ENCODE results near the gene SEC61G.

SEC61G gene

DNA sequence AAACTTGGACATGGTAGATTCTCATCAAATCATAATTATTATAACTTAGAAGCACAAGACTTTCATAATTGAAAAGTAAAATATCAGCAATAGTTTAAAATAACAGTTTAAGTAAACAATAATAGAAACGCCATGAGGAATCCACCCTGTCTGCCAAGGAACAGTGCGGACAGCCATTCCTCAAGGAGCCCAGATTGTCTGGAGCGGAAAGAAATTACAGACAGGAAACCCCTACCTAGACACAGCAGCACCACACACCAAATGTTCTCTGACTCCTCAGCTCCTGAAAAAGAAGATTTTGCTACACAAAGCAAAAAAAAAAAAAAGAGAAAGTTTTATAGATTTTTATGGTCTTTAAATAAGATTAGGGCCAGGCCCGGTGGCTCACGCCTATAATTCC is 21.5 kb upstream of the SEC61G start:
- Mint-ChIP-seq H3K4me3 (no peak overlapping the region), H3K27me3 (peaks cover 3% of the 10 kb centered on the region), H3K9me3 (peaks cover 13% of the 10 kb centered on the region), H3K4me1 (no peaks in the 10 kb centered on the region), H3K36me3 (no peaks in the 10 kb centered on the region), H3K27ac (no peak overlapping the region)
- CTCF ChIA-PET, result interaction anchor here (2.4 kb wide), 1 partner anchor 474 kb away, joined by 7 read pairs; no protein-coding TSS in a partner anchor
- no peak for DNase-seq

DNA sequence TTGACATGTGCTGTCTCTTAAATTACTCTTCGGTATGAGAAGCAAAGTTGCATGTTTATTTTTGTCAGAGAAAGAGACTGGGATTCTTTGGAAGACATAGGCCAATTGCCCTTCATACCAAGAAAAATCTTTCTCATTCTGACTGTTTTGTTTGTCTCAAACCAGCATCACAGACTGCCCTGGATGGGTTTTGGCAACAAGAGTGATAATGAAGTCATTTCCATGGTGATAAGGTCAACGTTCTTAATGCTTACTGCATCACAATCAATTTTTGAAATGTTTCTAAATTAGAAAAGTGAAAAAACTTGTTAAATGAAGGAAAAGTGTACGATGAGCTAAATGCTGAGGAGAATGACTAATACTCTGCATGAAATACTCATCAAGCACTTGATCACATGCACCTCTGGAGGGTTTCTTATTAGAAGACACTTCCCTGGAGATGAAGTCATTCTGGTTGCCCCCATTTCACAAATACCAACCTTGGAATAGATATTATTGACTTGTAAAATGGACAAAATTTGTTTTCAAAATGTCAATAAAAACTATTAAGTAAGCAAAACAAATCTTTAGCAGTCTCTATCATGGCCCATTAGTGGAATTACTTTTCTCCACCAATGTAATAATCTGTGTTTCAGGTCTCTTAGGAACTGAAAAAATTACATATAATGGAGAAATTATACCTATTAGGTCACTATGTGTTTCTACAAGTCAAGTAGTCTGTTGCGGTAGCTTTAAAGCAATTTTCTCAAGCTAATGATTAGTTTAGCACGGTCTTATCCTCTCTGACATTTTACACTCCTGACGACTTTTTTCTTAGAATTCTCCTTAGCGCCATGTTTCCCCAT is 19.9 kb upstream of the SEC61G start:
- H3K4me3 Mint-ChIP-seq, result no peak overlapping the region
- DNase-seq, result no peak
- CTCF ChIA-PET, result interaction anchor here (2.4 kb wide), 1 partner anchor 476 kb away, joined by 7 read pairs; no protein-coding TSS in a partner anchor
- peaks cover 7% of the 10 kb centered on the region for H3K27me3 Mint-ChIP-seq
- no peaks in the 10 kb centered on the region for H3K36me3 Mint-ChIP-seq
- H3K4me1 Mint-ChIP-seq, result peaks cover 4% of the 10 kb centered on the region
- H3K27ac Mint-ChIP-seq, result no peak overlapping the region
- peaks cover 13% of the 10 kb centered on the region for H3K9me3 Mint-ChIP-seq

DNA sequence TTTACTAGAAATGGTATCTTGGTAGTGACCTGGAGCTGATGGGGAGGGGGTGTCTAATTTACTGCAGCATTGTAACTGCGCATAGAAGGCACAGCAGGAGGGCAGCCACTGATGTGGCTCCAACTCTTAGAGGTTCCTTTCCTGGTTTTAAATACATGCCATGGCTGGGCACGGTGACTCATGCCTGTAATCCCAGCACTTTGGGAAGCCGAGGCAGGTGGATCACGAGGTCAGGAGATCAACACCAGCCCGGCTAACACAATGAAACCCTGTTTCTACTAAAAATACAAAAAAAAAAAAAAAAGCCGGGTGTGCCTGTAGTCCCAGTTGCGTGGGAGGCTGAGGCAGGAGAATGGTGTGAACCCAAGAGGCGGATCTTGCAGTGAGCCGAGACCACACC is 19.2 kb upstream of the SEC61G start:
- H3K4me3 Mint-ChIP-seq, result no peak overlapping the region
- H3K27me3 Mint-ChIP-seq, result peaks cover 7% of the 10 kb centered on the region
- CTCF ChIA-PET, result interaction anchor here (6.9 kb wide), 1 partner anchor 476 kb away, joined by 85 read pairs; no protein-coding TSS in a partner anchor
- H3K4me1 Mint-ChIP-seq, result peaks cover 7% of the 10 kb centered on the region
- H3K9me3 Mint-ChIP-seq, result peaks cover 13% of the 10 kb centered on the region
- DNase-seq, result no peak
- no peaks in the 10 kb centered on the region for H3K36me3 Mint-ChIP-seq
- H3K27ac Mint-ChIP-seq, result no peak overlapping the region

DNA sequence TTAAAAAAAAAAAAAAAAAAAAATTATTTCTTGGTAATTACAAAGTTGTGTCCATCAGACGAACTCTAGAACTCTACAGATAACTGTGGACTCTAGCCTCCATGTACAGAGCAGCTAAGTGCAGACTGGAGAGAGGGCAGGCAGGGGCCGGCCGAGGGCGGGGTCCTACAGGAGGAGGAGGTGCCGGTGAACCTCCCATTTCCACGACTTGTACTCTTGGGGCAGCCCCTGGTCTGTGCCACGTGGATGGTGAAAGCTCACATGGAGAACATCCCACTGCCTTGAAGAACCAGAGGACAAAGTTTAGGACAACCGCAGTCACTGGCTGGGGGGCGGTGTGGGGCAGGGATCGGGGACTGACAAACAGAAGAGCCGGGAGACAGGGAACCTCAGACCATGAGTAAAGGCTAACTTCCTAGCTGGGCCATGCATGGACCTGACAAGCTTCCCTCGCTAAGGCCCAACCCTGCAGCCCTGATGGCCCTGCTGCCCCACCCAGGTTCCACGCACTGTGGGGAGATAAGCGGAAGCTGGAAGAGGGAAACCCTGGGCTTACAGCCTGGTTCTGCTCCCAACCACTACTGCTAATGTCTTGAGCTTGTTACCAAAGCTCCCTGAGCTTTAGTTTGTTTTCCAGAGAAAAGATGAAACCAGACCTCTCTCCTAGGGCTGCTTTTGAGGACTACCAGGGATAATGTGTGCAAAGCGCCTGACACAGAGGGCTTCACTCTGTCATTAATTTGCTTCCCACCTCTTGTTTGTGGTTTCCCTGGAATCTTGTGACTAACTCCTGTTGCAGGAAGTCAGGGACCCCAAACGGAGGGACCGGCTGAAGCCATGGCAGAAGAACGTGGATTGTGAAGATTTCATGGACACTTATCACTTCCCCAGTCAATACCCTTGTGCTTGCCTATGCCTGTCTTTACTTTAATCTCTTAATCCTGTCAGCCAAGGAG is 16.1 kb upstream of the SEC61G start:
- Mint-ChIP-seq H3K4me3 (no peak overlapping the region), H3K27me3 (peaks cover 13% of the 10 kb centered on the region), H3K4me1 (peaks cover 7% of the 10 kb centered on the region), H3K36me3 (no peaks in the 10 kb centered on the region), H3K9me3 (peaks cover 13% of the 10 kb centered on the region), H3K27ac (no peak overlapping the region)
- CTCF ChIA-PET, result interaction anchor here (2.2 to 6.9 kb wide), 3 partner anchors 14 to 479 kb away, joined by 12 to 85 read pairs (median 28); partner anchors contain the start of gene SEC61G
- no peak for DNase-seq

DNA sequence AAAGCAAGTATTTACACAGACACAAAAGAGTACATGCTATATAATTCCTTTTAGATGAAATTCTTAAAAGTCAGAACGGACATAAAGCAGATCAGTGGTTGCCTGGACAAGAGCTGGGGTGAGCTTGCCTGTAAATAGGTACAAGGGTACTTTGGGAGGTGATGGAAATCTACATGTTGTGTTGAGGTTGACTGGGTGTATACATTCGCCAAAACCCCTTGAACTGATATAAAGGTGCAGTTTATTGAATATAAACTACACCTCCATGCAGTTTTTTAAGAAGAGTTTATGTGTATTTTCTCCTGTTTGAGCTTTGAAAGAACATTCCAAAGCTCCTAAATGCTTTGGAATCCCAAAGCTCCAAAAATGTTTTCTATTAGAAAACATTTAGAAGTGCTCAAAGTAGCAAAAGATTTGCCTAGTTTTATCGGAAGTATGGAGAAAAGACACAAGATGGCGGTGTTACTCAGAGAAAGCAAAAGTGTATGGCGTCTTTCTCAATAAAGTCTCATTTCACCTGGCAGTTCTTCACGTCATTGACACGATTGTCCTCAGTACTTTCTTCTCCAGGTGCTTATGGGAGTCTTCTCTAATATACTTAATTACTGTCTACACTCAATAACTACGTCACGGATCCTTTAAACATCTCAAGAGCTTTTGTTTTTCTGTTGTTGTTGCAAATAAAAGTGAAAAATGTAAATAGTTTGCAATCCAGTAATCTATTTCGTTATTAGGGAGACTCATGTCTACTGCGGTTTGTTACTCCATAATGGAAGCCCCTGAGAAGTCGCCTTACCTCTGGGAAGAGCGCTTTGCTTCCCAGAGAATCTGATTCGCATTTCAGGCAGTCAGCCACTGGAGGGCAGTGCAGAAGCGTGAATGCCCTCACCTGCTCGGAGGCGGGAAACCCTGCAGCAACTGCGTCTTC is 14.7 kb upstream of the SEC61G start:
- peaks cover 13% of the 10 kb centered on the region for H3K9me3 Mint-ChIP-seq
- no peaks in the 10 kb centered on the region for H3K36me3 Mint-ChIP-seq
- peaks cover 23% of the 10 kb centered on the region for H3K27me3 Mint-ChIP-seq
- CTCF ChIA-PET, result interaction anchor here (0.9 to 6.9 kb wide), 11 partner anchors 8 to 495 kb away, joined by 3 to 85 read pairs (median 3); partner anchors contain the start of gene SEC61G
- peak; percentile 78 for DNase-seq
- H3K4me1 Mint-ChIP-seq, result peaks cover 7% of the 10 kb centered on the region
- H3K27ac Mint-ChIP-seq, result no peak overlapping the region
- H3K4me3 Mint-ChIP-seq, result peak overlapping the region; percentile 70

DNA sequence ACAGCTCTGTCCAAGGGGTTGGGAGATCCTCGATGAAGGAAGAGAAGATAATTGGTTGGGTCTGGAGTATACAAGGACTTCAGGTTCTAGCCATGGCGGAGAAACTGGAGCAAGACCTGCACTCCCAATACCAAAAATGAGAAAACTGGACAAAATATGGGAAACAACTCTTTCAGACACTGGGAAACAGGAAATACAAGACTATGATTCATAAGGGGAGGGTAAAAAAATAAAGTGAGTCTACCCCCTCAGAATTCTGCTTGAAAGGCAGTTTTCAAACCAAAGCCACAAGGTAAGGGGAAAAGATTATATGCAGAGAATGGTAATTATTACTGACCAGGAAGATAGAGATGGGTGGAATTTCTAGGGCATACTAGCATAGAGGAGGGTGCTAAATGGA is 10.2 kb upstream of the SEC61G start:
- CTCF ChIA-PET, result interaction anchor here (1.7 kb wide), 1 partner anchor 486 kb away, joined by 6 read pairs; no protein-coding TSS in a partner anchor
- Mint-ChIP-seq H3K4me1 (peaks cover 7% of the 10 kb centered on the region), H3K9me3 (no peaks in the 10 kb centered on the region), H3K36me3 (no peaks in the 10 kb centered on the region), H3K27me3 (peaks cover 50% of the 10 kb centered on the region), H3K27ac (no peak overlapping the region), H3K4me3 (no peak overlapping the region)
- DNase-seq, result no peak

DNA sequence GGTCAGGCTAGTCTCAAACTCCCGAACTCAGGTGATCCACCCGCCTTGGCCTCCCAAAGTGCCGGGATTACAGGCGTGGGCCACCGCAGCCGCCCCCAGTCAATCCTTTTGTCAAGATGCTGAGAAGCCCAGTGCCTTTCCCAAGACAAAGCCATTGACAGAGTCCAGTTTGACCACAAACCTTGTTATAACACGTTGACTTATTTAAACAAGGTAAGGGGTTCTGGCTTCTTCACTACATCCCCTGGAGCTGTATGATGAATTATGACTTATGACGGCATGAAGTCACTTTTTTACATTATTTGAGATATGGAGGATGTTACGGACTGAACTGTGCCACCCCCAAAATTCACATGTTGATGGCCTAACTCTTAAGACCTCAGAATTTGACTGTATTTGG is 5.8 kb upstream of the SEC61G start:
- Mint-ChIP-seq H3K27ac (no peak overlapping the region), H3K4me3 (no peak overlapping the region), H3K9me3 (no peaks in the 10 kb centered on the region), H3K36me3 (no peaks in the 10 kb centered on the region), H3K27me3 (peaks cover 48% of the 10 kb centered on the region), H3K4me1 (peaks cover 5% of the 10 kb centered on the region)
- CTCF ChIA-PET, result interaction anchor here (1.3 kb wide), 1 partner anchor 9 kb away, joined by 3 read pairs; no protein-coding TSS in a partner anchor
- DNase-seq, result no peak

DNA sequence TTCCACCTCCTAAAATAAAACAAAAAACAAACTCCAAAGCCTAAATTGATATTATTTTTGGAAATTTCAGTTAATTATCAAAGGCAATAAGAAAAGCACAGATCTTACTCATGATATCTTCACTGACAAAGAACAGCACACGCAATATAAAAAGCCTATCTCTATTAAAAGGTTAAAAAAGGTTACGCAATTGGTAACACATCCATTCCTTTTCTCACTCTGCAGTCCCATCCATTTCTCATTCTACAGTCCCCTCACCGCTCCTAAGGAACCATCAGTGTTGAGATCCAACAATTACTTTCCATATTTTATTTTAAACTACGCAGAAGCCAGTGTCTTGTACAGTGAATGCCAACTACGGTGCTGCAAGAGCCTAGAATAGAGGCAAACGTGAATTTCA is 1.3 kb downstream of the SEC61G start:
- Mint-ChIP-seq H3K36me3 (peaks cover 33% of the 10 kb centered on the region), H3K4me1 (peaks cover 40% of the 10 kb centered on the region)

DNA sequence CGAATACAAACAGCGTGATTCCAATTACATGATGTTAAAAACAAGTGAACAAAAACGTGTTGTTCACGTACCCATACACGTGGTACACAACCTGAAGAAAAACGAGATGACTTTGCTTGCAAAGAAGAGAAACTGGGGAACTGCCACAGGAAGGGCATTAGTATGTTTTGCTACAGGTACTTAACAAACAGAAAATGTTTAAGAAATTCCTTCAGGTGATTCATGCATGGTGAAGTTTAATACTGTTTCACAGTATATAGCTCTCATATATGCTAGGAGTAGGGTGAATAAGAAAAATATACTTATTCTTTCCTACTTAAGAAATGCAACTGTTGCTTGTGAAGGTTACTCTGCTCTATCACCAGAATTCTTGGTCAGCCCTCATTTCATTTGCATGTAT is 9.8 kb downstream of the SEC61G start:
- H3K27me3 Mint-ChIP-seq, result no peaks in the 10 kb centered on the region
- no peaks in the 10 kb centered on the region for H3K9me3 Mint-ChIP-seq
- H3K27ac Mint-ChIP-seq, result no peak overlapping the region
- no peak overlapping the region for H3K4me3 Mint-ChIP-seq
- CTCF ChIA-PET, result interaction anchor here (1.4 kb wide), 1 partner anchor 24 kb away, joined by 3 read pairs; no protein-coding TSS in a partner anchor
- DNase-seq, result no peak
- peaks cover 56% of the 10 kb centered on the region for H3K36me3 Mint-ChIP-seq
- peaks cover 6% of the 10 kb centered on the region for H3K4me1 Mint-ChIP-seq

More for the DNA sequence above, 1.3 kb downstream of the SEC61G start:
- H3K27me3 Mint-ChIP-seq, result peaks cover 9% of the 10 kb centered on the region
- peak overlapping the region; percentile 100 for H3K4me3 Mint-ChIP-seq
- DNase-seq, result no peak
- no peaks in the 10 kb centered on the region for H3K9me3 Mint-ChIP-seq
- CTCF ChIA-PET, result no interaction called here
- H3K27ac Mint-ChIP-seq, result peak overlapping the region; percentile 94

DNA sequence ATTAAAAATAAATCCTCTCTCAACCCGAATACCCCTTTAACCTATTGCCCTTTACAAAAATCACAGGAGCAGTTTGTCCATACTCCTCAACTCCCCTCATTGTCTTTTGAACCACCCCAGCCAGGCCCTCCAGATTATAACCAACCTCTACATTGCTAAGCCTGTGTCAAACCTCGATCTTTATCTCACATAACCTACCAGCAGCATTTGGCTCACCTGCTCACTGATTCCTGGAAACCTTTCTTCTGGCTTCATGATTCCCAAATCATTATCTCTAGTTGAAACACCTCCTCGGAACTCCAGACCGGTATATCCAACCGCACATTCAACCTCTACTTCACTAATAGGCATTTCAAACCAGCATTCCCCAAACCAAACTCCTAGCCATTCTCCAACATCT is 11.8 kb downstream of the SEC61G start:
- no peaks in the 10 kb centered on the region for H3K27me3 Mint-ChIP-seq
- CTCF ChIA-PET, result no interaction called here
- H3K4me3 Mint-ChIP-seq, result no peak overlapping the region
- no peak for DNase-seq
- no peak overlapping the region for H3K27ac Mint-ChIP-seq
- no peaks in the 10 kb centered on the region for H3K4me1 Mint-ChIP-seq
- H3K36me3 Mint-ChIP-seq, result peaks cover 43% of the 10 kb centered on the region
- H3K9me3 Mint-ChIP-seq, result no peaks in the 10 kb centered on the region

DNA sequence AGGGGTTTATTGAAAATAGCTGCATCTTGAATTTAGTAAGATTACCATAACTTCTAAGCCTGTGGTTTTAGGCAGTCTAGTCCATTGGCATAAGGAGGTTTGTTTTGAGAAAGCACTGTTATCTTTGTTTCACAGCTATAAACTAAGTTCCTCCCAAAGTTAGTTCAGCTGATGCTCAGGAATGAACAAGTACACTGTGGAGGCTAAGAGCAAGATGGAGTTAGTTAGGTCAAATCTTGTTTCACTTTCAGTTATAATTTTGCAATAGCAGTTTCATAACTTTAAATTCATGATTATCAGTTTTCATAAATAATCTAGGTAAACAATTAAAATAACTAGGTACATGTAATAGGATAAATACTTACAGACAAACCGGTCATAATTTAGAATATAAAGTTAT is 15.4 kb downstream of the SEC61G start:
- CTCF ChIA-PET, result no interaction called here
- Mint-ChIP-seq H3K36me3 (peaks cover 26% of the 10 kb centered on the region), H3K27ac (no peak overlapping the region), H3K27me3 (no peaks in the 10 kb centered on the region), H3K4me1 (no peaks in the 10 kb centered on the region), H3K4me3 (no peak overlapping the region), H3K9me3 (no peaks in the 10 kb centered on the region)
- DNase-seq, result no peak

DNA sequence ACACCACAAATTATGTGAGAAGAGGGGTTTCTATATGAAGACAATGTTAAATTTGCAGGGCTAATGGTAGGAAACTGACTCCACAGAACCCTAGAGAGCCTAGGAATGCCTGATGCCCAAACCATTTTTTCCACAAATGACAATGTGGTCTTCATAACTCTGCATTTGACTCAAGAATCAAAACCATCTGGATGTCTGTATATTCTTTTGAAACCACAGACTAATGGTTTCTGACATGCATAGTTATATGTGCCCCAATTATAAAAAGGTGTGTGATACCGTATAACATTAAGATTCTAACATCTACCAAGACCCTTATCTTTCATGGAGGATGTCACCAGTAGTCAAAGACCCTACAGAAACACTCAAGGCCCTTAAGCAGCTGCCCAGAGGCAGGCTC is 20.3 kb downstream of the SEC61G start:
- no peak for DNase-seq
- no peaks in the 10 kb centered on the region for H3K4me1 Mint-ChIP-seq
- H3K4me3 Mint-ChIP-seq, result no peak overlapping the region
- no peaks in the 10 kb centered on the region for H3K36me3 Mint-ChIP-seq
- CTCF ChIA-PET, result no interaction called here
- H3K27ac Mint-ChIP-seq, result no peak overlapping the region
- H3K27me3 Mint-ChIP-seq, result no peaks in the 10 kb centered on the region
- peaks cover 3% of the 10 kb centered on the region for H3K9me3 Mint-ChIP-seq

DNA sequence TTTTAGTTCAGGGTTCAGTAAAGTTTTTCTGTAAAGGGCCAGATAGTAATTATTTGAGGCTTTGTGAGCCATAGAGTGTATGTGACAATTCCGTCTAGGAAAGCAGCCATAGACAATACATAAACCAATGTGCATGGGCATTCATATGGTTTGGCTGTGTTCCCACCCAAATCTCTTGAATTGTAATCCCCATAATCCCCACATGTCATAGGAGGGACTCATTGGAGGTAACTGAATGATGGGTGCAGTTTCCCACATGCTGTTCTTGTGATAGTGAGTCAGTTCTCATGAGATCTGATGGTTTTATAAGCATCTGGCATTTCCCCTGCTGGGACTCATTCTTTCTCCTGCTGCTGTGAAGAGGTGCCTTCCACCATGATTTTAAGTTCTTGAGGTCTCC is 29.9 kb downstream of the SEC61G start:
- no peak for DNase-seq
- Mint-ChIP-seq H3K4me3 (no peak overlapping the region), H3K4me1 (no peaks in the 10 kb centered on the region), H3K27ac (no peak overlapping the region), H3K27me3 (no peaks in the 10 kb centered on the region), H3K9me3 (no peaks in the 10 kb centered on the region), H3K36me3 (no peaks in the 10 kb centered on the region)
- CTCF ChIA-PET, result no interaction called here

Data from activated naive CD4-positive, alpha-beta T cell treated with anti-CD3 and anti-CD28 coated beads, Interleukin-2, amount 10 ng/mL, durations not matched to agents 7 days and 5 days (primary cell).